ENCODE measurements around the gene KLF13. TPM values are rescaled to one million over a fixed set of nuclear protein-coding genes. Genes with fewer than 3 reads are reported as not detected.

KLF13 gene
- total RNA-seq, 6 experiments from 2014 or later: 22.5 to 29.1 (median 23.5) TPM

DNA sequence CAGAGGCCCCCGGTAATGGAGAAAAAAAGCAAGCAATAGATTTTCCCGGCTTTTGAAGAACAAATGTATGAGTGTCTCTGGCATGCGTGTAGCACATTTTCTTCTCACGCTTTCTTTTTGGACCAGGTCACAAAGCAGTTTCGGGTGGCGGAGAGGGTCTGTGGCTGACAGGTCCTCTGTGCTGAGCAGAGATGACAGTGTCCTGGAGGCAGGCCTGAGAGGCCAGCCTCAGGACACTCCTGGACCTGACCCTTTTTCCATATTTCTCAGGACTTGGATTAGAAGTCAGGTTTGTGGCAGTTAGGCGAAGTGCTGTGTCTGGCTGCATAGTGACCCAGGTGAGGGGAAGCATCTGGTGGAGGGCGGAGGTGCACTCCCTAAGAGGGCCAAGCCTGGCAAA is 52.9 kb downstream of the KLF13 start:
- Mint-ChIP-seq H3K9me3 (peaks cover 6% of the 10 kb centered on the region; the same call in 1 of the 2 replicates), H3K4me1 (ENCODE audit: low read depth) (peaks cover under 1% of the 10 kb centered on the region; the same call in 1 of the 2 replicates), H3K27ac (no peak overlapping the region), H3K36me3 (ENCODE audit: low read depth) (peaks cover 12% of the 10 kb centered on the region), H3K27me3 (ENCODE audit: insufficient read depth) (no peaks in the 10 kb centered on the region; the same call in 1 of the 2 replicates), H3K4me3 (no peak overlapping the region)
- no peak for DNase-seq
- TF ChIP-seq, protein P1, sequence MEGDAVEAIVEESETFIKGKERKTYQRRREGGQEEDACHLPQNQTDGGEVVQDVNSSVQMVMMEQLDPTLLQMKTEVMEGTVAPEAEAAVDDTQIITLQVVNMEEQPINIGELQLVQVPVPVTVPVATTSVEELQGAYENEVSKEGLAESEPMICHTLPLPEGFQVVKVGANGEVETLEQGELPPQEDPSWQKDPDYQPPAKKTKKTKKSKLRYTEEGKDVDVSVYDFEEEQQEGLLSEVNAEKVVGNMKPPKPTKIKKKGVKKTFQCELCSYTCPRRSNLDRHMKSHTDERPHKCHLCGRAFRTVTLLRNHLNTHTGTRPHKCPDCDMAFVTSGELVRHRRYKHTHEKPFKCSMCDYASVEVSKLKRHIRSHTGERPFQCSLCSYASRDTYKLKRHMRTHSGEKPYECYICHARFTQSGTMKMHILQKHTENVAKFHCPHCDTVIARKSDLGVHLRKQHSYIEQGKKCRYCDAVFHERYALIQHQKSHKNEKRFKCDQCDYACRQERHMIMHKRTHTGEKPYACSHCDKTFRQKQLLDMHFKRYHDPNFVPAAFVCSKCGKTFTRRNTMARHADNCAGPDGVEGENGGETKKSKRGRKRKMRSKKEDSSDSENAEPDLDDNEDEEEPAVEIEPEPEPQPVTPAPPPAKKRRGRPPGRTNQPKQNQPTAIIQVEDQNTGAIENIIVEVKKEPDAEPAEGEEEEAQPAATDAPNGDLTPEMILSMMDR (IDR thresholded peaks at IDR 0.05): no peak

GRCh38 chr15:31381801-31382712 is 55.4 kb downstream of the KLF13 start:
- H3K27me3 Mint-ChIP-seq (ENCODE audit: insufficient read depth): no peaks in the 10 kb centered on the region
- TF ChIP-seq, protein P1 (IDR thresholded peaks at IDR 0.05): no peak
- H3K9me3 Mint-ChIP-seq: peaks cover 6% of the 10 kb centered on the region; the same call in 1 of the 2 replicates
- peaks cover 12% of the 10 kb centered on the region for H3K36me3 Mint-ChIP-seq (ENCODE audit: low read depth)
- peaks cover 8% of the 10 kb centered on the region for H3K4me1 Mint-ChIP-seq (ENCODE audit: low read depth)
- no peak overlapping the region for H3K4me3 Mint-ChIP-seq
- DNase-seq: no peak
- no peak overlapping the region for H3K27ac Mint-ChIP-seq

- Mint-ChIP-seq H3K36me3 (ENCODE audit: low read depth) (peaks cover 12% of the 10 kb centered on the region), H3K27ac (no peak overlapping the region), H3K27me3 (ENCODE audit: insufficient read depth) (no peaks in the 10 kb centered on the region), H3K9me3 (peaks cover 6% of the 10 kb centered on the region; the same call in 1 of the 2 replicates), H3K4me1 (ENCODE audit: low read depth) (peaks cover 14% of the 10 kb centered on the region), H3K4me3 (no peak overlapping the region)
- no peak for DNase-seq
- TF ChIP-seq, protein P1 (IDR thresholded peaks at IDR 0.05): no peak
These were observed 56.0 kb downstream of the KLF13 start for GRCh38 chr15:31382713-31383045.

- peaks cover 12% of the 10 kb centered on the region for H3K36me3 Mint-ChIP-seq (ENCODE audit: low read depth)
- H3K27me3 Mint-ChIP-seq (ENCODE audit: insufficient read depth): no peaks in the 10 kb centered on the region
- peaks cover 6% of the 10 kb centered on the region; the same call in 1 of the 2 replicates for H3K9me3 Mint-ChIP-seq
- no peak overlapping the region for H3K4me3 Mint-ChIP-seq
- DNase-seq: no peak
- TF ChIP-seq, protein P1 (IDR thresholded peaks at IDR 0.05): no peak
- H3K27ac Mint-ChIP-seq: no peak overlapping the region
- H3K4me1 Mint-ChIP-seq (ENCODE audit: low read depth): peaks cover 18% of the 10 kb centered on the region
These were observed 56.5 kb downstream of the KLF13 start for GRCh38 chr15:31383139-31383538.

DNA sequence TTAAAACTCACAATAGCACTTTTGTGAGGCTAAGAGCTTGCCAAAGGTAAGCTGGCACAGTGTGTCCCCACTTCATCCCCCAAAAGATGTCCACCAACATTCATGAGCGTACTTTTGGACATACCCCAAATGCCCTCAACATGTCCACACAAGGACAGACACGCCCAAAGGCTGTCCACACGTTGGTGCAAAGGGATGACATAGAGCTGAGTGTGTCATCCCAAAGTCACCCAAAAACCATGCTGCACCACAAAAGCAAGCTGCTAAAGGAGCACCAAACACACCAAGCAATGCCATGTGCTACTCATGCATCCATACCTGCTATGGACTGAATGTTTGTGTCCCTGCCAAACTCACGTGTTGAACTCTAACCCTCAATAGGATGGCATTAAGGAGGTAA is 57.9 kb downstream of the KLF13 start:
- Mint-ChIP-seq H3K36me3 (ENCODE audit: low read depth) (peaks cover 12% of the 10 kb centered on the region), H3K4me3 (no peak overlapping the region), H3K4me1 (ENCODE audit: low read depth) (peaks cover 20% of the 10 kb centered on the region), H3K27ac (no peak overlapping the region), H3K9me3 (peaks cover 6% of the 10 kb centered on the region; the same call in 1 of the 2 replicates), H3K27me3 (ENCODE audit: insufficient read depth) (no peaks in the 10 kb centered on the region; the same call in 1 of the 2 replicates)
- TF ChIP-seq, protein P1 (IDR thresholded peaks at IDR 0.05): no peak
- DNase-seq: no peak
